Erythroblast (primary cell): Measurements from ENCODE around the gene LHFPL6.

Source experiments
- GATA1 ChIP-seq: IDR thresholded peaks from 2 replicates; pipeline ENCODE4 v1.6.1; 2011; ENCODE audit warnings: low read depth, mild to moderate bottlenecking, control low read depth, low read length, moderate library complexity
- POLR2A ChIP-seq: IDR thresholded peaks from 2 replicates; pipeline ENCODE4 v1.6.1; 2011; ENCODE audit warnings: mild to moderate bottlenecking, low read length

- no peak for TF ChIP-seq POLR2A
- no peak for TF ChIP-seq GATA1
These were observed 145.7 kb downstream of the LHFPL6 start for GRCh38 chr13:39457274-39457673.
